WTC11 (cell line): ENCODE measurements around the gene CARMIL3. TPM values are rescaled to one million over a fixed set of nuclear protein-coding genes. Genes with fewer than 3 reads are reported as not detected.

Experiments
- ATAC-seq: fragments of 200-7000 bp; cut with Tn5 transposase; 2 replicates; pipeline ENCODE4 v1.10.0; 2021; ENCODE audit warnings: mild to moderate bottlenecking, moderate library complexity
- CTCF ChIA-PET: fragments of 300-600 bp; sonication (Branson Sonifier 250); formaldehyde crosslinking; loops from one replicate; lab custom pipeline; 2021; ENCODE audit warnings: antibody characterized with exemption; lab: Charles Lee
- POLR2A ChIA-PET: fragments of 350-600 bp; sonication (Branson Sonifier 250); formaldehyde crosslinking; loops from one replicate; lab custom pipeline; 2021; ENCODE audit warnings: antibody characterized with exemption; lab: Charles Lee
- DNase-seq: peaks from one replicate; pipeline ENCODE4 v3.0.0; 2021; ENCODE audit warnings: low spot score
- H3K27ac Mint-ChIP-seq: 2 replicates; pipeline ENCODE4 v1.8.0; 2021; ENCODE audit warnings: mixed read lengths
- H3K27me3 Mint-ChIP-seq: 2 replicates; pipeline ENCODE4 v1.8.0; 2021; ENCODE audit warnings: low read depth, mild to moderate bottlenecking, moderate library complexity, mixed read lengths
- H3K36me3 Mint-ChIP-seq: 2 replicates; pipeline ENCODE4 v1.8.0; 2021; ENCODE audit warnings: mixed read lengths
- H3K4me1 Mint-ChIP-seq: 2 replicates; pipeline ENCODE4 v1.8.0; 2022; ENCODE audit warnings: mixed read lengths
- H3K4me3 Mint-ChIP-seq: 2 replicates; pipeline ENCODE4 v1.8.0; 2021; ENCODE audit warnings: mild to moderate bottlenecking, moderate library complexity, mixed read lengths
- H3K9me3 Mint-ChIP-seq: 2 replicates; pipeline ENCODE4 v1.8.0; 2021; ENCODE audit warnings: mixed read lengths
- AR ChIP-seq: fragments of 250-450 bp; sonication (Bioruptor Pico); IDR thresholded peaks from 2 replicates; pipeline ENCODE4 v1.9.0; 2021; ENCODE audit warnings: mild to moderate bottlenecking
- CREM ChIP-seq: sonication (generic); formaldehyde crosslinking; IDR thresholded peaks from 2 replicates; pipeline ENCODE4 v1.8.1; 2022; ENCODE audit warnings: mild to moderate bottlenecking, missing genetic modification reagents, moderate library complexity
- CTCF ChIP-seq: fragments of 200-600 bp; IDR thresholded peaks from 2 replicates; pipeline ENCODE4 v1.8.0; 2022; ENCODE audit warnings: antibody characterized with exemption
- ERG ChIP-seq: fragments of 250-450 bp; sonication (Bioruptor Pico); IDR thresholded peaks from 2 replicates; pipeline ENCODE4 v1.8.0; 2021; ENCODE audit warnings: mild to moderate bottlenecking
- ETV6 ChIP-seq: sonication (generic); formaldehyde crosslinking; IDR thresholded peaks from 2 replicates; pipeline ENCODE4 v1.8.1; 2022; ENCODE audit warnings: mild to moderate bottlenecking, missing genetic modification reagents
- GABPB1 ChIP-seq: sonication (generic); formaldehyde crosslinking; IDR thresholded peaks from 2 replicates; pipeline ENCODE4 v1.8.1; 2023; ENCODE audit warnings: mild to moderate bottlenecking, missing genetic modification reagents
- GTF2I ChIP-seq: fragments of 250-450 bp; sonication (Bioruptor Pico); conservative IDR thresholded peaks from 2 replicates; pipeline ENCODE4 v1.4.0; 2021; ENCODE audit warnings: mild to moderate bottlenecking
- IRF1 ChIP-seq: sonication (generic); formaldehyde crosslinking; IDR thresholded peaks from 2 replicates; pipeline ENCODE4 v1.8.0; 2023; ENCODE audit warnings: missing genetic modification reagents
- JAZF1 ChIP-seq: fragments of 250-450 bp; sonication (Bioruptor Pico); IDR thresholded peaks from 2 replicates; pipeline ENCODE4 v1.9.0; 2021; ENCODE audit warnings: moderate library complexity, mild to moderate bottlenecking, inconsistent platforms
- JUN ChIP-seq: sonication (generic); formaldehyde crosslinking; IDR thresholded peaks from 2 replicates; pipeline ENCODE4 v1.8.0; 2023; ENCODE audit warnings: mild to moderate bottlenecking, missing genetic modification reagents
- NFE2L1 ChIP-seq: sonication (generic); formaldehyde crosslinking; IDR thresholded peaks from 2 replicates; pipeline ENCODE4 v1.8.1; 2023; ENCODE audit warnings: missing genetic modification reagents
- NR2C2 ChIP-seq: sonication (generic); formaldehyde crosslinking; IDR thresholded peaks from 2 replicates; pipeline ENCODE4 v1.8.0; 2022; ENCODE audit warnings: mild to moderate bottlenecking, missing genetic modification reagents
- PREB ChIP-seq: sonication (generic); formaldehyde crosslinking; IDR thresholded peaks from 2 replicates; pipeline ENCODE4 v1.8.1; 2022; ENCODE audit warnings: mild to moderate bottlenecking, missing genetic modification reagents, moderate library complexity, borderline replicate concordance
- STAT6 ChIP-seq: sonication (generic); formaldehyde crosslinking; conservative IDR thresholded peaks from 2 replicates; pipeline ENCODE4 v1.8.1; 2023; ENCODE audit warnings: mild to moderate bottlenecking, low read depth, missing genetic modification reagents, moderate library complexity
- ZBTB21 ChIP-seq: sonication (generic); formaldehyde crosslinking; IDR thresholded peaks from 2 replicates; pipeline ENCODE4 v1.8.1; 2023; ENCODE audit warnings: mild to moderate bottlenecking, missing genetic modification reagents, borderline replicate concordance
- ZMAT4 ChIP-seq: fragments of 250-450 bp; sonication (Bioruptor Pico); IDR thresholded peaks from 2 replicates; pipeline ENCODE4 v1.9.0; 2021; ENCODE audit warnings: mild to moderate bottlenecking
- ZNF219 ChIP-seq: sonication (generic); formaldehyde crosslinking; IDR thresholded peaks from 2 replicates; pipeline ENCODE4 v1.8.0; 2023; ENCODE audit warnings: missing genetic modification reagents, mild to moderate bottlenecking, borderline replicate concordance
- ZNF263 ChIP-seq: sonication (generic); formaldehyde crosslinking; IDR thresholded peaks from 2 replicates; pipeline ENCODE4 v1.8.1; 2022; ENCODE audit warnings: low read depth, mild to moderate bottlenecking, moderate library complexity, missing genetic modification reagents
- ZNF423 ChIP-seq: fragments of 250-450 bp; sonication (Bioruptor Pico); IDR thresholded peaks from 2 replicates; pipeline ENCODE4 v2.1.2; 2022; ENCODE audit warnings: mild to moderate bottlenecking, moderate library complexity
- total RNA-seq: library from RNA; stranded (reverse); gene quantifications from 3 replicates; pipeline ENCODE4 v1.2.3, GENCODE V29; 2021

The CARMIL3 gene
- total RNA-seq, 1 experiment from 2014 or later = 13.0 TPM

- ATAC-seq (no peak; the same call in 1 of the 2 replicates), DNase-seq (no peak)
- Mint-ChIP-seq H3K9me3 (no peaks in the 10 kb centered on the region), H3K27me3 (no peaks in the 10 kb centered on the region; the same call in none of the 2 replicates)
- POLR2A ChIA-PET = interaction anchor here (0.9 kb wide), 1 partner anchor 8 kb away, joined by 4 read pairs; no protein-coding TSS in a partner anchor
- TF ChIP-seq GABPB1 (CRISPR knock-in tag) (no peak), JUN (no peak), PREB (CRISPR knock-in tag) (no peak), ZNF263 (CRISPR knock-in tag) (no peak), ZNF423 (CRISPR knock-in tag) (no peak), ZMAT4 (CRISPR knock-in tag) (no peak), IRF1 (no peak), ZNF219 (CRISPR knock-in tag) (no peak), ETV6 (no peak), CREM (no peak), CTCF (no peak), STAT6 (CRISPR knock-in tag) (no peak), NR2C2 (CRISPR knock-in tag) (no peak)
- TF ChIP-seq, all 79 proteins: peak for 0
- Mint-ChIP-seq H3K27ac (no peak overlapping the region), H3K4me3 (no peak overlapping the region), H3K36me3 (no peaks in the 10 kb centered on the region), H3K4me1 (0 out of 2 replicates have a peak, but pooled peaks cover 8% of the 10 kb centered on the region)
- CTCF ChIA-PET = interaction anchor here (0.9 to 2.4 kb wide), 6 partner anchors 8 to 36 kb away, joined by 3 to 14 read pairs (median 5); no protein-coding TSS in a partner anchor
Observed at GRCh38 chr14:24072881-24073877, 21.4 kb downstream of the CARMIL3 start.

GRCh38 chr14:24074625-24075484, 23.0 kb downstream of the CARMIL3 start:
- POLR2A ChIA-PET = interaction anchor here (1.7 kb wide), 1 partner anchor 19 kb away, joined by 4 read pairs; the partner anchor contains the start of gene PCK2
- H3K9me3 Mint-ChIP-seq = no peaks in the 10 kb centered on the region
- ATAC-seq = no peak
- TF ChIP-seq GTF2I (CRISPR knock-in tag) = no peak
- no peak for TF ChIP-seq ZBTB21 (CRISPR knock-in tag)
- no peak for TF ChIP-seq NFE2L1 (CRISPR knock-in tag)
- no peak for TF ChIP-seq ERG (CRISPR knock-in tag)
- no peak for TF ChIP-seq IRF1
- no peak for TF ChIP-seq JAZF1 (CRISPR knock-in tag)
- TF ChIP-seq AR = no peak

More at GRCh38 chr14:24074625-24075484, 23.0 kb downstream of the CARMIL3 start:
- Mint-ChIP-seq H3K4me3 (no peak overlapping the region), H3K36me3 (no peaks in the 10 kb centered on the region), H3K4me1 (peaks cover 18% of the 10 kb centered on the region), H3K27me3 (no peaks in the 10 kb centered on the region; the same call in none of the 2 replicates), H3K27ac (no peak overlapping the region)
- DNase-seq = no peak
- CTCF ChIA-PET = interaction anchor here (0.8 to 2.5 kb wide), 7 partner anchors 15 to 86 kb away, joined by 3 to 17 read pairs (median 6); partner anchors contain the start of genes IRF9 and PCK2
